T47D (cell line): Measurements from ENCODE around the gene CCDC85B.

Experiments used
- DNase-seq, 2 experiments: peaks; one replicate each; pipeline versions ENCODE4 v3.0.0 to v3.0.0-alpha.2; 2011 to 2012; ENCODE audit warnings: low read depth in 1 of 2, low spot score in 1 of 2
- JUND ChIP-seq: IDR thresholded peaks from 2 replicates; pipeline ENCODE4 v1.6.1; 2012; ENCODE audit warnings: low read depth
- in situ Hi-C: cut with HindIII; loops from 2 replicates; pipeline ENCODE4 v1.10.0; 2016; ENCODE audit warnings: low sequenced_read_pairs, low pct_unique_long_range_greater_than_20kb

CCDC85B gene

GRCh38 chr11:65853246-65853979 lies 37.1 kb upstream of the CCDC85B start:
- in situ Hi-C loops: no loop called here
- no peak for TF ChIP-seq JUND
- DNase-seq: no peak

GRCh38 chr11:65854161-65854592 lies 36.3 kb upstream of the CCDC85B start:
- DNase-seq: no peak
- in situ Hi-C loops: no loop called here
- TF ChIP-seq JUND: no peak

GRCh38 chr11:65854852-65855837 lies 35.3 kb upstream of the CCDC85B start:
- TF ChIP-seq JUND: no peak
- no peak for DNase-seq
- in situ Hi-C loops: no loop called here

GRCh38 chr11:65855927-65856363 lies 34.5 kb upstream of the CCDC85B start:
- TF ChIP-seq JUND: no peak
- in situ Hi-C loops: no loop called here

GRCh38 chr11:65856689-65857499 lies 33.6 kb upstream of the CCDC85B start:
- in situ Hi-C loops: no loop called here
- peak; percentile 50 for TF ChIP-seq JUND
- DNase-seq: peak; percentile 84 to 87

More at GRCh38 chr11:65855927-65856363, 34.5 kb upstream of the CCDC85B start:
- DNase-seq: no peak

- in situ Hi-C loops: no loop called here
- peak in 1 of 2 experiments; percentile 62 for DNase-seq
- no peak for TF ChIP-seq JUND
Observed at GRCh38 chr11:65857500-65857852, 33.0 kb upstream of the CCDC85B start.

- in situ Hi-C loops: no loop called here
Observed at GRCh38 chr11:65857853-65858680, 32.4 kb upstream of the CCDC85B start, which contains the start of gene CFL1. Gene CFL1 (minus strand): TSS chr11:65858180. CDS start chr11:65858099, 81 bp downstream.

GRCh38 chr11:65858681-65859087 lies 31.8 kb upstream of the CCDC85B start:
- no peak for TF ChIP-seq JUND
- in situ Hi-C loops: no loop called here
- DNase-seq: no peak

More at GRCh38 chr11:65857853-65858680, 32.4 kb upstream of the CCDC85B start, which contains the start of gene CFL1:
- TF ChIP-seq JUND: no peak
- DNase-seq: peak; percentile 90 to 99

GRCh38 chr11:65859095-65859811 lies 31.2 kb upstream of the CCDC85B start:
- peak; percentile 98 to 99 for DNase-seq
- in situ Hi-C loops: no loop called here
- no peak for TF ChIP-seq JUND

- in situ Hi-C loops: no loop called here
Observed at GRCh38 chr11:65859812-65860277, 30.6 kb upstream of the CCDC85B start.

More at GRCh38 chr11:65859812-65860277, 30.6 kb upstream of the CCDC85B start:
- no peak for DNase-seq
- TF ChIP-seq JUND: no peak
